Activated B cell treated with CpG ODN at 0.5 μM for 24 hours (primary cell): ENCODE measurements around the gene TALDO1. TPM values are rescaled to one million over a fixed set of nuclear protein-coding genes. Genes with fewer than 3 reads are reported as not detected.
A peak's percentile ranks its signal among the peaks of the same experiment; 100 is the strongest.

Experiments
- ATAC-seq: fragments of 200-7000 bp; cut with Tn5 transposase; one replicate; pipeline ENCODE4 v1.10.0; 2021; ENCODE audit warnings: low read depth, mild to moderate bottlenecking, moderate library complexity
- CTCF ChIA-PET: fragments of 350-600 bp; sonication (Branson Sonifier 250); formaldehyde crosslinking; loops from one replicate; lab custom pipeline; 2021; ENCODE audit warnings: antibody characterized with exemption; lab: Charles Lee
- POLR2A ChIA-PET: fragments of 350-600 bp; sonication (Branson Sonifier 250); formaldehyde crosslinking; loops from one replicate; lab custom pipeline; 2021; ENCODE audit warnings: antibody characterized with exemption; lab: Charles Lee
- DNase-seq: peaks from one replicate; pipeline ENCODE4 v3.0.0; 2022
- H3K27ac Mint-ChIP-seq: one replicate; pipeline ENCODE4 v1.8.0; 2020; ENCODE audit warnings: mixed read lengths
- H3K27me3 Mint-ChIP-seq: one replicate; pipeline ENCODE4 v1.8.0; 2021; ENCODE audit warnings: mixed read lengths
- H3K36me3 Mint-ChIP-seq: one replicate; pipeline ENCODE4 v1.8.0; 2021; ENCODE audit warnings: low read depth, mixed read lengths
- H3K4me1 Mint-ChIP-seq: one replicate; pipeline ENCODE4 v1.8.0; 2021; ENCODE audit warnings: mixed read lengths
- H3K4me3 Mint-ChIP-seq: one replicate; pipeline ENCODE4 v1.8.0; 2020; ENCODE audit warnings: mild to moderate bottlenecking, mixed read lengths
- H3K9me3 Mint-ChIP-seq: one replicate; pipeline ENCODE4 v1.8.0; 2020; ENCODE audit warnings: mixed read lengths
- CTCF ChIP-seq: fragments of 200-600 bp; IDR thresholded peaks from one replicate; pipeline ENCODE4 v1.8.0; 2022; ENCODE audit warnings: antibody characterized with exemption, mild to moderate bottlenecking
- intact Hi-C: fragments of 100-400 bp; cut with micrococcal nuclease; formaldehyde crosslinking; loops from one replicate; pipeline ENCODE4 v1.15.1; 2024
- total RNA-seq: library from RNA; stranded (reverse); gene quantifications from 2 replicates; pipeline ENCODE4 v1.2.3, GENCODE V29; 2022

The TALDO1 gene
- total RNA-seq, 1 donor from 2014 or later: 194 TPM

GRCh38 chr11:788009-788640, 40.9 kb downstream of the TALDO1 start:
- H3K4me3 Mint-ChIP-seq: no peak overlapping the region
- CTCF ChIA-PET: no interaction called here
- ATAC-seq: no peak

GRCh38 chr11:788953-789940, 42.0 kb downstream of the TALDO1 start:
- intact Hi-C loops: no loop called here
- Mint-ChIP-seq H3K4me3 (peak overlapping the region; percentile 35), H3K27ac (no peak overlapping the region), H3K4me1 (peaks cover 5% of the 10 kb centered on the region), H3K27me3 (peaks cover 2% of the 10 kb centered on the region), H3K9me3 (no peaks in the 10 kb centered on the region), H3K36me3 (peaks cover 18% of the 10 kb centered on the region)
- ATAC-seq (no peak), DNase-seq (no peak)
- no peak for TF ChIP-seq CTCF
- ChIA-PET CTCF (no interaction called here), POLR2A (interaction anchor here (1.0 kb wide), 1 partner anchor 20 kb away, joined by 3 read pairs; the partner anchor contains the start of gene RPLP2)

More at GRCh38 chr11:788009-788640, 40.9 kb downstream of the TALDO1 start:
- H3K4me1 Mint-ChIP-seq: peaks cover 5% of the 10 kb centered on the region
- no peaks in the 10 kb centered on the region for H3K9me3 Mint-ChIP-seq
- no peak overlapping the region for H3K27ac Mint-ChIP-seq
- no peak for TF ChIP-seq CTCF
- POLR2A ChIA-PET: no interaction called here
- intact Hi-C loops: no loop called here
- peaks cover 2% of the 10 kb centered on the region for H3K27me3 Mint-ChIP-seq
- DNase-seq: no peak
- H3K36me3 Mint-ChIP-seq: peaks cover 12% of the 10 kb centered on the region

- Mint-ChIP-seq H3K4me1 (peaks cover 7% of the 10 kb centered on the region), H3K4me3 (peak within 1 kb of the TSS; percentile 35), H3K36me3 (peaks cover 19% of the 10 kb centered on the region), H3K27me3 (peaks cover 2% of the 10 kb centered on the region), H3K27ac (no peak within 1 kb of the TSS), H3K9me3 (no peaks in the 10 kb centered on the region)
- ChIA-PET POLR2A (interaction anchor here (1.0 kb wide), 1 partner anchor 19 kb away, joined by 3 read pairs; the partner anchor contains the start of gene RPLP2), CTCF (no interaction called here)
- no peak for DNase-seq
- TF ChIP-seq CTCF: no peak
- intact Hi-C loops: no loop called here
- ATAC-seq: peak; percentile 68
Observed at GRCh38 chr11:789943-790342, 42.7 kb downstream of the TALDO1 start, which contains the start of gene CEND1. Gene CEND1, minus strand, starts transcription at chr11:790090. Its CDS starts 1,514 bp downstream, at chr11:788576.

GRCh38 chr11:790721-791564, 43.7 kb downstream of the TALDO1 start:
- H3K36me3 Mint-ChIP-seq: peaks cover 20% of the 10 kb centered on the region
- ATAC-seq (no peak), DNase-seq (no peak)
- no peaks in the 10 kb centered on the region for H3K9me3 Mint-ChIP-seq
- POLR2A ChIA-PET: interaction anchor here (0.6 kb wide), 1 partner anchor 1341 kb away, joined by 6 read pairs; no protein-coding TSS in a partner anchor
- intact Hi-C loops: no loop called here
- no peak overlapping the region for H3K27ac Mint-ChIP-seq
- peaks cover 13% of the 10 kb centered on the region for H3K4me1 Mint-ChIP-seq
- peaks cover 2% of the 10 kb centered on the region for H3K27me3 Mint-ChIP-seq
- H3K4me3 Mint-ChIP-seq: no peak overlapping the region
- CTCF ChIA-PET: no interaction called here
- no peak for TF ChIP-seq CTCF
